GM20000 (cell line): ENCODE data around the gene DNM2.
A peak's percentile ranks its signal among the peaks of the same experiment; 100 is the strongest.

Experiments used
- DNase-seq: peaks from one replicate; pipeline ENCODE4 v3.0.0; 2012; ENCODE audit warnings: low spot score
- TF ChIP-seq, protein P1 (sequence below): IDR thresholded peaks from 2 replicates; pipeline ENCODE4 v1.5.1; 2012; ENCODE audit warnings: mild to moderate bottlenecking, control low read depth; ENCODE audit errors: extremely low read depth, missing control alignments

Gene DNM2

DNA sequence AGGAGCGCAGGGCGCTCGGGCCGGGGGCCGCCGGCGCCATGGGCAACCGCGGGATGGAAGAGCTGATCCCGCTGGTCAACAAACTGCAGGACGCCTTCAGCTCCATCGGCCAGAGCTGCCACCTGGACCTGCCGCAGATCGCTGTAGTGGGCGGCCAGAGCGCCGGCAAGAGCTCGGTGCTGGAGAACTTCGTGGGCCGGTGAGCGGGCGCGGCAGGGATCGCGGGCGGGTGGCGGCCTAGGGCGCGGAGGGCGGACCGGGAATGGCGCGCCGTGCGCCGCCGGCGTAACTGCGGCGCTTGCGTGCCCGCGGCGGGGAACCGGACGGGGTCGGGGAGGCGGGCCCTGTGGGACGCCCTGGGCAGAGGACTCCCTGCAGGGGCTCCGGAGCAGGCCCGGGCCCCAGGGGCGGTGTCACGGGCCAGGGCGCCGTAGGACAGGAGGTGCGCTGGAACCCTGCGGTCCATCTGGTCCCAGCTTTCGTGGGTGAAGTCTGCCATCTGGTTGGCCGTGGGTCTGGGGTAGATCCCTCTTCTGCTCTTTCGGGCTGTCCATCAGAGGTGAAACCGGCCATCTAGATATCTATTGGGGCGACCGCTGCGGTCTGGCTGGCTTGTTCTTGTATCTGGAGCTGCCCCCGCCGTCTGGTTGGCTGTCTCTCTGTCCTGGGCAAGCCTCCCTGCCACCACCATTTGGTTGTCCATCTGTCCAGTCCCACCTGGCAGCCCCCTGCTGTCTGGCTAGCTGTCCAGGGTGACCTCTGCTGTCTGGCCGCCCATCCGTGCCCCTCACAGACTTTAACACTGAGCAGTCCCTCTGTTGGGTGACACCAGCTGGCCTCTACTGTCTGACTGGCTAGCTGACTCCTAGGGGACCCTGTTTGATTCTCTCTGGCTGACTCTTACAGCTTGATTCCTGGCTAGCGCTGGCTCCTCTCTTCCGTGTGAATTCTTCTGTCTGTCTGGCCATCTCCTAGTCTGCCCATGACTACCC, 622 bp downstream of the DNM2 start:
- TF ChIP-seq, protein P1, sequence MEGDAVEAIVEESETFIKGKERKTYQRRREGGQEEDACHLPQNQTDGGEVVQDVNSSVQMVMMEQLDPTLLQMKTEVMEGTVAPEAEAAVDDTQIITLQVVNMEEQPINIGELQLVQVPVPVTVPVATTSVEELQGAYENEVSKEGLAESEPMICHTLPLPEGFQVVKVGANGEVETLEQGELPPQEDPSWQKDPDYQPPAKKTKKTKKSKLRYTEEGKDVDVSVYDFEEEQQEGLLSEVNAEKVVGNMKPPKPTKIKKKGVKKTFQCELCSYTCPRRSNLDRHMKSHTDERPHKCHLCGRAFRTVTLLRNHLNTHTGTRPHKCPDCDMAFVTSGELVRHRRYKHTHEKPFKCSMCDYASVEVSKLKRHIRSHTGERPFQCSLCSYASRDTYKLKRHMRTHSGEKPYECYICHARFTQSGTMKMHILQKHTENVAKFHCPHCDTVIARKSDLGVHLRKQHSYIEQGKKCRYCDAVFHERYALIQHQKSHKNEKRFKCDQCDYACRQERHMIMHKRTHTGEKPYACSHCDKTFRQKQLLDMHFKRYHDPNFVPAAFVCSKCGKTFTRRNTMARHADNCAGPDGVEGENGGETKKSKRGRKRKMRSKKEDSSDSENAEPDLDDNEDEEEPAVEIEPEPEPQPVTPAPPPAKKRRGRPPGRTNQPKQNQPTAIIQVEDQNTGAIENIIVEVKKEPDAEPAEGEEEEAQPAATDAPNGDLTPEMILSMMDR = no peak
- peak; percentile 63 for DNase-seq

DNA sequence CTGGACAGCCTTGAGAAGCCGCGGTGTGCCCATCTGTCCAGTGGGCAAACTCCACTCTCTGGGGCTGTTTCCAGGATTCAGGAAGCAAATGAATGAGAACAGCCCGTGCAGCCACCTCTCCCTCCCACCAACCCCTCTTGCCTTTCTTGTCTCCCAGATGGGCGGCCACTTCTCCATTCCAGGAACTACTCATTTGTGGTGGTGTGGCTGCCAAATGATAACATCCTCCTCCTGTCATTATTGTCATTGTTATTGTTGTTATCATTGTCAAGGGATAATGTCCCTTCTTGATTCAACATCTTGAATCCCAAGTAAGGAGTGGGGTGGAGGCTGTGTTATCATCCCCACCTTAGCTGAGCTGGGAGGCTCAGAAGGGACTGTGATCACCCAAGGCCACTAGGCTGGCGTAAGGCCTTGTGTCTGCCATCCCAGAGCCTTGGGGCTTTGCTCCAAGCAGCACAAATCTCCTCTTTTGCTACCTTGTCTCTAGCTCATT, 1.6 kb downstream of the DNM2 start:
- TF ChIP-seq, protein P1 = no peak
- no peak for DNase-seq

DNA sequence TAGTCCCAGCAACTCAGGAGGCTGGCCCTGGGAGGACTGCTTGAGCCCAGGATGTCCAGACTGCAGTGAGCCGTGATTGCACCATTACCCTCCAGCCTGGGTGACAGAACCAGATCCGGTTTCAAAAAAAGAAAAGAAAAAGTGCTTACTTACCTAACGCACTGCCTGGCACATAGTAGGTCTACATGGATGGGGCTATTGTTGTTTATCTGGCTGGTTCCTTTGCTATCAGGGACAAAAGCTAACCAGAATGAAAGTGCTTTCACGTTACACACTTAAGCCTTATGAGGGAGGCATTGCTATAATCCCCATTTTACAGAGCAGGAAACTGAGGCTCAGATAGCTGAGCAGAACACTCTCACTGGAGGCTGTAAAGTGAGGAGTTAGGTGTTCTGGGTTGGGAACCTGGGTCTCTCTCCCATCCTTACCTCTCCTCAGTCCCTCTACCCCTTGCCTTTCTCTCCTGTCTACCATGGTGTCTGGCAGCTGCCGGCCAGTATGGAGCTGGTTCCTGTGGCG, 2.8 kb downstream of the DNM2 start:
- DNase-seq = no peak

DNA sequence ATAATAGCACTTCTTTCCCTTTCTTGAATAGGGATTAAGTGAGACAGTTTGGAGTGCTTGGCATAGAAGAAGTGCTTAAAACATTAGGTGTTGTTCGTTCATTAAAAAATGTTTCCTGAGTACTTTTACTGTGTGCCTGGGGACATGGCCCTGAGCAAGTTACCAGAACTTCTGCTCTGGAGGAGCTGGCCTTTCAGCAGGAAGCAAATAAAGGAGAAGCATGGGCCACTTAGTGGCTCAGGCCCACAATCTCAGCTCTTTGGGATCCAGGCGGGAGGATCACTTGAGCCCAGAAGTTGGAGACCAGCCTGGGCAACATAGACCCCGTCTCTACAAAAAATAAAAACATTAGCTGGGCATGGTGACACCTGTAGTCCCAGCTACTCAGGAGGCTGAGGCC, 5.7 kb downstream of the DNM2 start:
- TF ChIP-seq, protein P1 = no peak
- DNase-seq = no peak

More for the DNA sequence above, 2.8 kb downstream of the DNM2 start:
- TF ChIP-seq, protein P1 = no peak

DNA sequence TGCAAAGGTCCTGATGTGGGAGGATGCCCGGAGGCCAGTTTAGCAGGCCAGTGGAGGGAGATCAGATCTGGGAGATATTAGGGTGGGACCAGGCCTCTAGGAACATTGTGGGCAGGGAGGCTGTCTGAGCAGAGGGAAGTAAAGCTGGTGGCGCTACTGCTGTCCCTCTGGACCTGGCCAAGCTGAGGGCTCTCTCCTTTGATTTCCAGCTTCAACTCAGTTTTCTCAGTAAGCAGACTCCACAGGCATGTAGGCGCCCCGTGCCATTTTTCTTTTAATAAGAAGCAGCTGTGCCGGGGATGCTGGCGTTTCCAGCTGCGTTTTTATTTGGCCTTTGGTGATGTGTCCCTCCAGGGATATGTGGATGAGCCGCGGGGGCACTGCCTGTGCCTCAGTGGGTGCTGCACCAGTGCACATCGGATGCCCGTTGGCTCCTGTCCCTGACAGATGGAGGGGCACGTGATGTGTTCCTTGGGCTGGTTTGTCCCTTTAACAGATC, 6.7 kb downstream of the DNM2 start:
- DNase-seq = no peak
- TF ChIP-seq, protein P1 = no peak

DNA sequence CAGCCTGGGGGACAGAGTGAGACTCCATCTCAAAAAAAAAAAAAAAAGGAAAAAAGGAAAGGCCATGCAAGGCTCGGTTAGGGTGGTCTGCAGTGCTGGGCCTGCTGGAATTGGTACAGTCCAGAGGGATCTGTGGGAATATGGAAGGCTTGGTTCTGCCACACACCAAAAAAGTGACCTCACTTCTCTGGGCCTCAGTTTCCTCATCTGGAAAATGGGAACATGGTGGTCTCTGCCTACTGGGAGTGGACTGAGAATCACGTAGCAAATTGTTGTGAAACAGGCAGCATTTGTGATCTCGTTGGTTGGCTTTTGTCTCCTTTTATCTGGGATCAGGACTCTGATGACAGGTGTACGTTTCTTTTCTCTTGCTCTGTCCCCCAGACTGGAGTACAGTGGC, 7.5 kb downstream of the DNM2 start:
- DNase-seq = no peak

DNA sequence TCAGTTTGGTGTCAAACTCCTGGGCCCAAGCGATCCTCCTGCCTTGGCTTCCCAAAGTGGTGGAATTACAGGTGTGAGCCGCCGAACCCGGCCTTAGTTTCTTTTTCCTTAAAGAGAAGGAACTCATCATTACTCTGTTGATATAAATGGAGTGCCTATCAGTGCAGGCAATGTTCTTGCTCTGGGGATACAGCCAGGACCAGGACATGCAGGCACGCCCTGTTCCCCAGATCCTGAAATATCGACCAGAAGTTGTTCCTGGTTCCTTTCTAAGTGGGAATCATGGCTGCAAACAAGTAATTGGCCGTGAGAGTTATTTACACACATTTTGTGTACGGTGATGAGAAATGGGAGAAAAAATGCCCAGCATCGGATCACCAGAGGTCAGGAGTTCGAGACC, 8.4 kb downstream of the DNM2 start:
- TF ChIP-seq, protein P1 = no peak
- DNase-seq = no peak

More for the DNA sequence above, 7.5 kb downstream of the DNM2 start:
- TF ChIP-seq, protein P1 = no peak
